IPS-18c (cell line): ENCODE results near the gene ZDHHC11B.
"Not testable (repeated sequence)": the region's sequence is repeated elsewhere in the genome, so short reads cannot be mapped to it uniquely, and the experiment has no call there.

Experiments used
- H3K4me3 ChIP-seq: 2 replicates; pipeline ENCODE4 v1.7.0; 2013; ENCODE audit warnings: low read depth, mild to moderate bottlenecking, low read length, moderate library complexity; ENCODE audit not compliant: insufficient read depth
- H3K9me3 ChIP-seq: one replicate; pipeline ENCODE4 v1.6.1; 2013; ENCODE audit warnings: mild to moderate bottlenecking, low read length, moderate library complexity; ENCODE audit not compliant: control insufficient read depth, insufficient read depth

The ZDHHC11B gene

DNA sequence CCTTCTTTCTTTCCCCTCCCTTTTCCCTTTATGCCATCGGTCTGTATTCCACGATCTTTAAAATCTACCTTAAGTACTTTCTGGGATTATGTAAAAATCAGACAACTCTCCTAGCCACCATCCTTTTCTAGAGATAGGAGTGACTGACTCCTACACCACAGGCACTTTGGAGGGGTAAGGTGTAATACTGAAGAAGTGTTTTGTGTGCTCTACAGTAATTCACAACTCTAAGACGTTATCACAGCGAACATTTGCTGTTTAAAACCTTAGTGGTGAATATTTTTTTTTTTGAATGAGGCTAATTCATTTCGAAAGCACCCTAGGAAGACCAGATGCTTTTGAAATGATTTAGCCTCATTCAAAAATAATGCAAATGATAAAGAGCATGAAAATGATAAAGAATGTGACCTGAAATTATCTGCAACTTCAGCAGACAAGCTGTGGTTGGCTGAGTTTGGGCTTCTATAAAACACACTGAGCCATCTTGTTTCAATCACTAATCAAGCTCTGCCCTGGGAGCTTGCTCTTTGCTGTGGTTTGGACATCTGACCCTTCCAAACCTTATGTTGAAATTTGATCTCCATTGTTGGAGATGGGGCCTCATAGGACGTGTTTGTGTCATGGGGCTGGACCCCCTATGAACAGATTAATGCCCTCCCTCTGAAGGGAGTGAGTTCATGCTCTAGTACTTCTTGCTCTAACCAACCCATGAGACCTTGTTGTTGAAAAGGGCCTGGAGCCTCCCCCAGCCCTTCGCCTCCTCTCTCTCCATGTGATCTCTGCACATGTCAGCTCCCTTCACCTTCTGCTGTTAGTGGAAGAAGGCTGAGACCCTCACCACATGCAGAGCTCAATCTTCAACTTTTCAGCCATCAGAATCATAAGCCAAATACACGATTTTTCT lies 70.1 kb downstream of the ZDHHC11B start:
- H3K4me3 ChIP-seq, H3K9me3 ChIP-seq: not testable (repeated sequence)

DNA sequence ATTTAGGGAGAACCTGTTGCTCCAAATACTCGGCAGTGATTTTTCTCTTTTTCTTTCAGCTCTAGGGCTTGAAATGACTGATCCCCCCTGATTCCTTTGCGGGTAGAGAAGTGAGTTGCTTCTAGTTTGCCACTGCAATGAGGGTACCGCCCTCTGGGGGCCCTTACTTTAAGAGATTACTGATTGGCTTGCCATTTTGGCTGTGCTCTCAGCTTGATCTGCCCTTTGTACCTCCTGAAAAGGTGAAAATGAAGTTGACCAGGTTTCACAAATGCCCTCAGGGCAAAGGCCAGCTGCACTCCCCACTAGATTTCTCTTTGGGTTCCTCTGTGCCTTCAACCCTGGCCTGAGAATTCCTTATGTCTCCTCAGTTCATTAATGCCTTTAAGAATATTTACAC lies 70.8 kb downstream of the ZDHHC11B start:
- H3K9me3 ChIP-seq, H3K4me3 ChIP-seq: not testable (repeated sequence)

DNA sequence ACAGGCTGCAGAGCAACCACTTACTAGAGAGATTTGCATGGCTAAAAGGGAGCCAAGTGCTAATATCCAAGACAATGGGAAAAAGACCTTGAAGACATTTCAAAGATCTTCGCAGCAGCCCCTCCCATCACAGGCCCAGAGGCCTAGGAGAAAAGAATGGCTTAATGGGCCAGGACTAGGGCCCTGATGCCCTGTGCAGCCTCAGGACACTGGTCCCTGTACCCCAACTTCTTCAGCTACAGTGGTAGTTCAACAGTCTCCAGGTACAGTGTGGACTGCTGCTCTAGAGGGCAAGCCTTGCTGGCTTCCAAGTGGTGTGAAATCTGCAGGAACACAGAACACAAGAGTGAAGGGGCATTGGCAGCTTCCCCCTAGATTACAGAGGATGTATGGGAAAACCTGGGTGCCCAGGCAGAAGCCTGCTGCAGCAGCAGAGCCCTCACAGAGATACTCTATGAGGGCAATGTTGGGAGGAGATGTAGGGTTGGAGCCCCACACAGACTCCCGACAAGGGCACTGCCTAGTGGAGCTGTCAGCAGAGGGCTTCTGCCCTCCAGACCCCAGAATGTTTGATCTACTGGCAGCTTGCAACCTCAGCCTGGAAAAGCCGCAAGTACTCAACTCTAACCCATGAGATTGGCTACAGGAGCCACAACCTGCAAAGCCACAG lies 75.5 kb downstream of the ZDHHC11B start:
- H3K9me3 ChIP-seq, H3K4me3 ChIP-seq: not testable (repeated sequence)

DNA sequence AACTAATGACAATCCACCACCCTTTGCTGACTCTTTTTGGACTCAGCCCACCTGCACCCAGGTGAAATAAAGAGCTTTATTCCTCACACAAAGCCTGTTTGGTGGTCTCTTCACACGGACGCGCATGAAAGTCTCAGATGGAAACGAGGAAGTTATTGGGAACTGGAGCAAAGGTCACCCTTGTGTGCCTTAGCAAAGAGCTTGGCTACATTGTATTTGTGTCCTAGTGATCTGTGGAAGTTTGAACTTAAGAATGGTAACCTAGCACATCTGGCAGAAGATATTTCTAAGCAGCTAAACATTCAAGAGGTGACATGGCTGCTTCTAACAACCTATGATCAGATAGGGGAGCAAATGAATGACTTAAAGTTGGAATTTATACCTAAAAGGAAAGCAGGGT lies 76.2 kb downstream of the ZDHHC11B start:
- H3K4me3 ChIP-seq, H3K9me3 ChIP-seq: not testable (repeated sequence)

DNA sequence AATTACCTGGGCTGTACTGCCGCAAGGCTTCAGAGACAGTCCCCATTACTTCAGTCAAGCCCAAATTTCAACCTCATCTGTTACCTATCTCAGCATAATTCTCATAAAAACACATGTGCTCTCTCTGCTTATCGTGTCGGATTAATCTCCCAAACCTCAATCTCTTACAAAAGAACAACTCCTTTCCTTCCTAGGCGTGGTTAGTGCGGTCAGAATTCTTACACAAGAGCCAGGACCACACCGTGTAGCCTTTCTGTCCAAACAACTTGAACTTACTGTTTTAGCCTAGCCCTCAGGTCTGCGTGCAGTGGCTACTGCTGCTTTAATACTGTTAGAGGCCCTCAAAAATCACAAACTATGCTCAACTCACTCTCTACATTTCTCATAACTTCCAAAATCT lies 78.4 kb downstream of the ZDHHC11B start:
- not testable (repeated sequence) for H3K9me3 ChIP-seq, H3K4me3 ChIP-seq

DNA sequence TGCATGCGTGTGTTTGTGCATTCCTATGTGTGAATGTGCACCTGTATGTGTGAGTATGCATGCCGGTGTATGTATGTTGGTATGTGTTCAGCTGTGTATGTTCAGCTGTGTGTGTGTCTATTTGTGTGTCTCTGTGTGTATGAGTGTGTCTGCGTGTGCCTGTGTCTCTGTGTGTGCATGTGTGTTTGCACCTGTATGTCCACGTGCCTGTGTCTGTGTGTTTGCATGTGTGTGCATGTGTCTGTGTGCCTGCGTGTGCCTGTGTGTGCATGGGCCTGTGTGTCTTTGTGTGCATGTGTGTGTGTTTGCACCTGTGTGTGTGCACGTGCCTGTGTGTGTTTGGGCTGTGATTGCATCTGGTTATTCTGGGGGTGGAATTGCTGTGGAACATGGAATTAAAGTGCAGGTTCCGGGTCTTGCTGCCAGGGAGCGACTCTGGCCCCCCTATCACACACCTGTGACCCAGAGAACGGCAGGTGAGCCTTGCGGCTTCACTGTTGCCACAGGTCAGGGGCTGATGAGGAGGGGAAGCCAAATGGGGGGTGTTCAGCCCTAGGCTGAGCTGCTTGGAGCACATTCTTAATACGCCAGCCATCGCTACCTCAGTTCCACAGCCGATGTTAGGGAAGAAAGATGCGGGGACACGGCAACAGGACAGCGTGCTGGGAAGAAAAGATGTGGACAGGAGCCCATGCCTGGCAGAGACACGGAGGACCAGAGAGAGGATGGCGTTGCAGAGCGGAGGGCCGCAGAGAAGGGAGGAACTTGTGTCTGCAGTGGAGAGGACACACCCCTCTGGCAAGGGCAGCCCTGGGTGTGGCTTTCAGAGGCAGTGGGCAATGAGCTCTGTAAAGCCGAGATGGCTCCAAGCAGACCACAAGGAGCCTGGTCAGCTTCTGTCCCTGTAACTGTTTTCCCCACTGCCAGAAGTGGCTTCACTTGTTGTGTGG lies 87.5 kb downstream of the ZDHHC11B start:
- H3K4me3 ChIP-seq, H3K9me3 ChIP-seq: not testable (repeated sequence)

DNA sequence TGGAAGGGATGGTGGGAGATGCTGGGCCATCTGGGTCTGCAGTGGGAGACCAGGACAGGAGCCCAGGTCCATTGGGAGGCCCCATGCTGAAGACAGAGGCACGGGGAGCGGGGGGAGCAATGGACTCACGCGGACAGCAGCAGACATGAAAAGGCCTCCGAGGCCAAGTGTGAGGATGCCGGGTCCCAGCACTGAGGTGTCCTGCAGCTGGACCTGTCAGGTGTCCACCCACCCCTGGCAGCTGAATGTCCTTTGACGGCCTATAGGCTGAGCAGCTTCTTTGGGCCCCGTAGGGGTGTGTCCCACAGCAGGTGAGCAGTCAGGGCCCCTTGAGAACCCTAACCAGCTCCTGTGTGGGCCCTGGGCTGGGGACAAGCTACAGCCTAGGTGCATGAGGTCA lies 88.3 kb downstream of the ZDHHC11B start:
- H3K9me3 ChIP-seq, H3K4me3 ChIP-seq: not testable (repeated sequence)

DNA sequence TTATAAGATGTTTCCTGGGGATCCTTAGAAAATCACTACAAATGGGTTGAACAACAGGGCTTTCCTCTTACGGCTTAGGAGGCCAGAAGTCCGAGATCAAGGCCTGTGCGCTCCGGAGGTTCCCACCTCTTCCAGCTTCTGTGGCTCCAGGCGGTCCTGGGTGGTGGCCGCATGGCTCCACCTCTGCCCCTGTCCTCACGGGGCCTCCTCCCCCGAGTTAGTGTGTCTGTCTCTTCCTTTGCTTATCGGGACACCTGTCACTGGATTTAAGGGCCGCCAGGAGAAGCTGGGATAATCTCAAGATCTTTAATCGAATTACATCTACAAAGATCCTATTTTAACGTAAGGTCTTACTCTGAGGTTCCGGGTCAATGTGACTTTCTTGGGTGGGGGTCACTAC lies 89.1 kb downstream of the ZDHHC11B start:
- not testable (repeated sequence) for H3K9me3 ChIP-seq, H3K4me3 ChIP-seq

DNA sequence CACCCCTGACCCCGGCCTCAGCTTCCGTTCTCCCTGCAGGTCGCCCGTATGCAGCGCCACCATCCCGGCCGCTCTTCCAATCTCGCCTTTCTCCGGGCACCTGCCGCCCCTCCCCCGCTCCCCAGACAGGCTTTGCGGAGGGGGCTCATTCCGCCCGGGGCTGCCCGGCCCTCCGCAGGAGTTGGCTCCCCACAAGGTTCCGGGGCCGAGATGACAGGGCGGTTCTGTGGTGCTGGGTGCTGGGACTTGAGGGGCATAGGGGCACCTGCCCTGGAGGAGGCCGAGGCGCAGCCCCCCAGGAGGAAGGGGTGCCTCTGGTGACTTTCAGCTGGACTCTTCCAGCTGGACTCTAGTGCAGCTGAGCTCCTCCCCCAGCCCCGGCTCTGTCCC lies 90.5 kb downstream of the ZDHHC11B start:
- peak overlapping the region; percentile 20; the same call in 1 of the 2 replicates for H3K4me3 ChIP-seq
- not testable (repeated sequence) for H3K9me3 ChIP-seq

DNA sequence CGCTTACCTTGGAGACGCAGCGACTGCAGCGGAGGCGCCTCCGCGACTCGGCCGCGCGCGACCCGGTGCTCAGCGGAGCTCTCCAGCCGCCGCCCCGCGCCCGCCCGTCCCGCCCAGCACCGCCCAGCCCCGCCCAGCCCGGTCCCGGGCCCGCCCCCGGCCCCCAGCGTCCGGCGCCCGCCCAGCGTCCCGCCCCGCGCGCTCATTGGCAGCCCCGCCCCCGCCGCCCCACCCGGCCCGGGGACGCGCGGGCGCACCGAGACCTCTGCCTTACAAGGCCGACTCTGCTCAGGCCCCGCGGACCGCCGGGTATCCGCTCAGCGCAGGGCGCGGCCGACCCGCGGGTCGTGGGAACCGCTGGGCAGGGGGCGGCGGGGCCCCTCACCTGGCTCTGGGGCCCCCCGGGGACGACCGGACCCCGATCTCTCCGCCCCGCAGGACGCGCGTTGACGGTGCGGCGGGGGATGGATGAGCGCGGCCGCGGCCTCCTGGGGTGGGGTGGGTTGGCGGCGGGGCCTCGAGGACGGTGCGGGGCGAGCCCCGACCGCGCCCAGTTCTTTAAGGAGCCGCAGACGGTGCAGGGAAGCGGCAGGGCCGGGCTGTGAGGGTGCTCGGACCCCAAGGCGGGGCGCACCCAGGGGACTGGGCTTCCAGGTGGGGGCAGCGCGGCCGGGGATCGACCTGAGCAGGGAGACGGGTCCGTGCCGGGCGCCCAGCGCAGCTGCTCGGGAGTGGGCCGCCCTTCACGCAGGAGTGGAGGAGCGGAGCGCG lies 91.1 kb downstream of the ZDHHC11B start, which contains the start of gene TPPP:
Gene TPPP, minus strand, starts transcription at position 82 of the 771 bp plus-strand sequence. CDS start 15,292 bp downstream, outside the sequence.
- H3K4me3 ChIP-seq = peak within 1 kb of the TSS; percentile 49
- H3K9me3 ChIP-seq = not testable (repeated sequence)

DNA sequence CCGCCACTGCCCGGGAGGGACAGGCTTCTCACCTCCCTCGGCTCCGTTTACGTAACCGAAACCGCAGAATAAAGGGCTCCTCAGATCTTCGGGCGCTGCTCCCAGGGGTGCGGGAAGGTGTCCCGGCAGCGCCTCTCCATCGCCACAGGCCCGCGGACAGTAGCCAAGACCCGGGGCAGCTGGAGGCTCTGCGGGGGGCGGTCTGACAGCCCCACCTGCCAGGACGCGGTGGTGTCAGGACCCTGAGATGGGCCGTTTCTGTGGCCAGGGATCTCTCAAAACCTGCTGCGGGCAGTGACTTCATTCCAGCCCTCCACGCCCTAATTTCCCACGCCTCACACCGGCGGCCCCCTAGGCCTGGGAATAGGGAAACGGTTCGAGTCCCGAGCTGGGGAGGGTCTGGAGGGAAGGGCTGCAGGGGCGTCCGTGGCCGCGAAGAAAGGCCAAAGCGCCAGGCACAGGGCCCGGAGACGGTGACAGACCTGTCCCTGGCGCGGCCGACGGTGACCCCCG lies 91.9 kb downstream of the ZDHHC11B start:
- H3K9me3 ChIP-seq, H3K4me3 ChIP-seq: not testable (repeated sequence)

DNA sequence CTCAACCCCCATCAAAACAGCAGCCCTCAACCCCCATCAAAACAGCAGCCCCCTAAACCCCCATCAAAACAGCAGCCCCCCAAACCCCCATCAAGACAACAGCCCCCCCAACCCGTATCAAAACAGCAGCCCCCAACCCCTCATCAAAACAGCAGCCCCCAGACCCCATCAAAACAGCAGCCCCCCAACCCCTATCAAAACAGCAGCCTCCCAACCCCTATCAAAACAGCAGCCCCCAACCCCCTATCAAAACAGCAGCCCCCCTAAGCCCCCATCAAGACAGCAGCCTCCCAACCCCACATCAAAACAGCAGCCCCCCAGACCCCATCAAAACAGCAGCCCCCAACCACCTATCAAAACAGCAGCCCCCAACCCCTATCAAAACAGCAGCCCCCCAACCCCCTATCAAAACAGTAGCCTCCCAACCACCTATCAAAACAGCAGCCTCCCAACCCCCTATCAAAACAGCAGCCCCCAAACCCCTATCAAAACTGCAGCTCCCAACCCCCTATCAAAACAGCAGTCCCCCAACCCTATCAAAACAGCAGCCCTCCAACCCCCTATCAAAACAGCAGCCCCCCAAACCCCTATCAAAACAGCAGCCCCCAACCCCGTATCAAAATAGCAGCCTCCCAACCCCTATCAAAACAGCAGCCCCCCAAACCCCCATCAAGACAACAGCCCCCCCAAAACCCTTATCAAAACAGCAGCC lies 92.6 kb downstream of the ZDHHC11B start:
- Histone ChIP-seq H3K9me3 (no peaks in the 10 kb centered on the region), H3K4me3 (no peak overlapping the region)

DNA sequence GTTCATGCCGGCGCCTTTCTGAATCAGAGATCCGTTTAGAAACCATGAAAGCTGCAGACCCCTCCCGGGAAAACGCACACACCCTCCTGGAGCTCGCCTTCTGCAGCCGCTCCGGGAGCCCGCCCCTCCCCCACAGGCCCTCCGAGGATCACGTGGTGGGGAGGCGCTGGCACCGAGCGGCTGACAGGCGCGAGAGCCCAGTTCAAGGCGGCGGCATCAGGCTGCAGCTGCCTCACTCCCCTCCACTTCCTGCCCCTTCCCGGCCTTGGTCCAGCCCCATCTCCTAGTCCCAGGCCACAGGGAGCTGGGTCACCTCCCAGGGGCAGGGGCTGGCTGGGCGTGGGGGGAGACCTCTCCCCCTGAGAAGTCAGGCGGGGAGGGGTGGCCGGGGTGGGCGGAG lies 93.5 kb downstream of the ZDHHC11B start:
- H3K4me3 ChIP-seq = not testable (repeated sequence)

DNA sequence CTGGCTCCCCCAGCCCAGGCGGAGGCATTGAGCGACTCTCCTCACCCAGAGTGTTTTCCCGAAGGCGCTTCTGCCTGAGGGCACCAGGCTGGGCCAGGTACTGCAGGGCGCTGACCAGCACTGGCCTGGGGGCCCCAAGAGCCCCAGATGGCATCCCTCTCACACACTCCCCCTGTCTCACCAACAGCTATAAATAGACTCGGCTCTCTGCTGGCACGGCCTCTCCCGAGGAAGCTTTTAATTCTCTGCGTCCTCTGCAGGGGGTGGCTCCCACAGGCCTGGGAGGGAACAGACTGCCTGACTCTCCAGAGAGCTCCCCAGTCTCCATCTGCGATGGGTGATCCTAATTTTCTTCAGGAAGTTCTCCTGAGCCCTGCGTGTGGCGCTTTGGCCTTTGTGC lies 94.2 kb downstream of the ZDHHC11B start:
- H3K4me3 ChIP-seq = not testable (repeated sequence)

More for the DNA sequence above, 93.5 kb downstream of the ZDHHC11B start:
- not testable (repeated sequence) for H3K9me3 ChIP-seq

DNA sequence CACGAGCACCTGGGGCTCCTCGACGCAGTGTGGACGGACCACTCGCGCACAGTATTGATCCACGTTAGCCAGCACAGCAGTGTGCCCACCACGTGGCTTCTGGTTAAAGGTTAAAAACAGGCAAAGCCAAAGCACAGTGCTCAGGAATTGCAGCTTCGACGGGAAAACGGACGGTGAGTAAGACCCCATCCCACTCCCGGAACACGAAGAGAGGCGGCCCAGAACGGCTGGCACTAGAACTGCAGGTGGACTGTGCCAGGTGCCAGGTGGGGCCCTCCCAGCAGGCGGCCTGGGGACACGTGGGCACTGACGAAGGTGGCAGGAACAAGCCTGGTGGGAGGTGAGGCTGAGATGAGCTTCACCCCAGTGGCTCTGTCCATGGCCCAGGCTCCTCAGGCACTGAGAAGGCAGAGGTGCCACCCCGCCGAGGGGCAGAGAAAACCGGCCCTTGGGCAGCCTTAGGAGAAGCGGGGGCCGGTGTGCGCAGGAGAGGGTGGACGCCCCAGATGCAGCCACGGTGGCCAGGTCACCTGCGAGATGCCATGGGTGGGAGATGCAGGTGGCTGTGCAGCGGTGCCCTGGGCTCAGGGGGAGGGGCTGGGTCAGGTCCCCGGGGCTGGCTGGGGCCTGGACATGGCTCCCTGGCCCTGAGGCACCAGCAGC lies 96.0 kb downstream of the ZDHHC11B start:
- H3K9me3 ChIP-seq, H3K4me3 ChIP-seq: not testable (repeated sequence)

More for the DNA sequence above, 94.2 kb downstream of the ZDHHC11B start:
- H3K9me3 ChIP-seq = not testable (repeated sequence)

DNA sequence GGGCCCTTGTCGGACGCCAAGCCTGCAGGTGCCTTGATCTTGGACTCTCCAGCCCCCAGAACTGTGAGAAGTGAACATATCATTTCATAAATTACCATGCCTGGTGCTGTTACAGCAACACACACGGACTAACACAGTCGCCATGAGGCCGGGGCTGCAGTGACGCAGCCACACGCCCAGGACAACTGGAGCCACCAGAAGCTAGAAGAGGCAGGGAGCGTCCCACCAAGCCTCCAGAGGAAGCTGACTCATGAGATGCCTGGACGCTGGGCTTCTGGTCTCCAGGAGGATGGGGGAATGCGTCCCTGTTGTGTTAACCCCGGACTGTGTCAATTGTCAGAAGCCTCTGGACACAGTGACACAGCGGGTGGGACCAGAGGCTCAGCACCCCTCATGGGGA lies 97.6 kb downstream of the ZDHHC11B start:
- H3K4me3 ChIP-seq, H3K9me3 ChIP-seq: not testable (repeated sequence)
